ENCODE data around the gene NAA30. TPM values are rescaled to one million over a fixed set of nuclear protein-coding genes. Genes with fewer than 3 reads are reported as not detected.

Gene NAA30
- total RNA-seq (2021; fragmentation: NEBNext Ultra II Directional; extraction: Animal tissue kit (Norgen Biotek cat#: 25700)) (20.3 and 21.9 TPM in 2 replicates), polyA plus RNA-seq (2011; rRNA removed) (2.8 and 4.2 TPM in 2 replicates), polyA minus RNA-seq (2011; rRNA and poly(A)+ RNA removed) (19.2 and 22.7 TPM in 2 replicates)
- polyA plus RNA-seq (2011; cell fraction: cytosol; rRNA removed): 5.0 TPM
- 2.4 TPM for polyA plus RNA-seq (2011; cell fraction: nucleus; rRNA removed)
- polyA plus RNA-seq (2012, experiment 1 of 2): 4.5 to 14.2 TPM (median 8.6 TPM) in 4 replicates
- 1.9 TPM for polyA plus RNA-seq (2012, experiment 2 of 2)
- 11.5 TPM for polyA plus RNA-seq (2013, experiment 1 of 2)
- 12.0 TPM for polyA plus RNA-seq (2013, experiment 2 of 2)
- 10.1 TPM for polyA minus RNA-seq (2011; cell fraction: cytosol; rRNA and poly(A)+ RNA removed)
- polyA minus RNA-seq (2011; cell fraction: nucleus; rRNA and poly(A)+ RNA removed): 15.7 TPM
- long read RNA-seq, experiment 1, full-length matches to known transcripts: 2 of 16 reads
- long read RNA-seq, experiment 1, partial matches to known transcripts: 3 of 16 reads
- long read RNA-seq, experiment 1, other reads (novel, unspliced or antisense): 11 of 16 reads
- long read RNA-seq, experiment 2, partial matches to known transcripts: 2 of 3 reads
- long read RNA-seq, experiment 2, other reads (novel, unspliced or antisense): 0 of 3 reads

GRCh38 chr14:57390037-57390805, at the start of gene NAA30:
TSS of gene NAA30 (plus strand) at chr14:57390586. CDS start at chr14:57390958, 372 bp downstream.
- H2BK120ac ChIP-seq (replicated peaks; ENCODE audit: low read depth, low read length): no peak within 1 kb of the TSS
- H2BK12ac ChIP-seq (ENCODE audit: low read depth, low read length): no peak within 1 kb of the TSS
- peaks cover 0 to 40% of the 10 kb centered on the region in 2 experiments; a peak in 2 of 4 replicates for H3K79me2 ChIP-seq (ENCODE audit: control insufficient read depth in 1 of 2, insufficient read depth in 2 of 2, low read length in 2 of 2)
- peak within 1 kb of the TSS; percentile 29 for H4K5ac ChIP-seq (ENCODE audit: insufficient read length, low read depth, low read length)
- H3K4me1 ChIP-seq (replicated peaks in 1 of 4; ENCODE audit: control insufficient read depth in 3 of 4, insufficient read depth in 4 of 4, low read length in 3 of 4): peaks cover 3 to 8% (median 6%) of the 10 kb centered on the region in 4 experiments; a peak in 4 of 7 replicates
- H3K27ac ChIP-seq (ENCODE audit: low read depth, low read length): peak within 1 kb of the TSS; percentile 20; the same call in 1 of the 2 replicates
- peak within 1 kb of the TSS; percentile 73 for H4K8ac ChIP-seq (ENCODE audit: extremely low read depth, insufficient read depth, low read length)
- H3K4me3 ChIP-seq (ENCODE audit: extremely low read depth in 1 of 4, insufficient read depth in 2 of 4, low read depth in 3 of 4, low read length in 4 of 4): peak within 1 kb of the TSS; percentile 76 to 83 (median 82)
- H4K20me1 ChIP-seq (replicated peaks in 1 of 2; ENCODE audit: control insufficient read depth in 1 of 2, insufficient read depth in 2 of 2, low read length in 2 of 2): peaks cover 5 to 8% of the 10 kb centered on the region in 2 experiments
- ChIA-PET CTCF (ENCODE audit: partially characterized antibody) (interaction anchor here (0.6 to 1.1 kb wide), 3 partner anchors 13 to 27 kb away, joined by 3 to 4 read pairs (median 3); no protein-coding TSS in a partner anchor), POLR2A (ENCODE audit: partially characterized antibody) (interaction anchor here (1.0 to 2.3 kb wide), 7 partner anchors 8 to 757 kb away, joined by 3 to 19 read pairs (median 3); partner anchors contain the start of genes AP5M1 and EXOC5)
- H3K23ac ChIP-seq (ENCODE audit: insufficient read length): no peak within 1 kb of the TSS
- H3K56ac ChIP-seq (replicated peaks; ENCODE audit: insufficient read length, low read depth, low read length): peak within 1 kb of the TSS; percentile 26
- H3K27me3 ChIP-seq (replicated peaks in 1 of 4; ENCODE audit: control insufficient read depth in 3 of 4, extremely low read depth in 1 of 4, insufficient read depth in 3 of 4, low read length in 3 of 4): no peaks in the 10 kb centered on the region
- no peaks in the 10 kb centered on the region; the same call in 1 of the 2 replicates for H3K79me1 ChIP-seq (ENCODE audit: low read depth, low read length)
- H3K23me2 ChIP-seq (ENCODE audit: low read depth, low read length): peaks cover 6% of the 10 kb centered on the region
- peak within 1 kb of the TSS; percentile 84 to 90 for H3K4me2 ChIP-seq (ENCODE audit: insufficient read depth in 1 of 2, low read depth in 2 of 2, low read length in 2 of 2)
- 1% methylated on average over 41 of the region's 62 CpGs; no CpG with 5 or more reads in 1 of the 2 experiments for WGBS, 2 experiments (ENCODE audit: extremely low coverage in 1 of 2, insufficient coverage in 1 of 2, insufficient read length in 1 of 2, insufficient replicate concordance in 2 of 2, low coverage in 1 of 2, low lambda C conversion rate in 2 of 2, missing lambda C conversion rate in 1 of 2)
- no peak within 1 kb of the TSS for H3K14ac ChIP-seq (ENCODE audit: insufficient read length)
- peak within 1 kb of the TSS; percentile 82; the same call in 1 of the 2 replicates for H3K18ac ChIP-seq (ENCODE audit: extremely low read depth, low read length)
- peak within 1 kb of the TSS; percentile 52 to 88 (median 70) for H3K9ac ChIP-seq (replicated peaks in 1 of 4; ENCODE audit: extremely low read depth in 1 of 4, low read depth in 3 of 4, low read length in 3 of 4)
- H2AFZ ChIP-seq (ENCODE audit: low read length): peak within 1 kb of the TSS; percentile 38
- FAIRE-seq (no peak), DNase-seq (ENCODE audit: low read depth in 1 of 2, low spot score in 2 of 2) (peak; percentile 79 to 90)
- no peak within 1 kb of the TSS for H2BK20ac ChIP-seq (ENCODE audit: low read length)
- H3K4ac ChIP-seq (replicated peaks; ENCODE audit: insufficient read length, low read depth, low read length): no peak within 1 kb of the TSS
- peaks cover 0 to 3% (median 0%) of the 10 kb centered on the region in 4 experiments; a peak in 1 of 8 replicates for H3K36me3 ChIP-seq (ENCODE audit: control insufficient read depth in 2 of 4, insufficient read depth in 4 of 4, low read length in 3 of 4)
- H4K91ac ChIP-seq (replicated peaks; ENCODE audit: insufficient read length, low read length): peak within 1 kb of the TSS; percentile 57
- H2BK15ac ChIP-seq (ENCODE audit: low read length): peak within 1 kb of the TSS; percentile 89
- no peak within 1 kb of the TSS for H2AK5ac ChIP-seq (ENCODE audit: low read depth, low read length)
- H3K9me3 ChIP-seq (ENCODE audit: insufficient read depth in 2 of 2, low read depth in 1 of 2, low read length in 1 of 2): no peaks in the 10 kb centered on the region
- peak within 1 kb of the TSS; percentile 57; the same call in 1 of the 2 replicates for H2BK5ac ChIP-seq (ENCODE audit: low read depth, low read length)
- no peak for TF ChIP-seq MAFK (IDR thresholded peaks at IDR 0.05; ENCODE audit: low read depth, low read length)
- 0 out of 4 replicates have a peak, but pooled peaks of 1 of the 2 experiments have one; percentile 5 for TF ChIP-seq HDAC2 (IDR thresholded peaks at IDR 0.05; ENCODE audit: borderline replicate concordance in 1 of 2, low read depth in 2 of 2, low read length in 2 of 2)
- peak; percentile 69 for TF ChIP-seq TBP (IDR thresholded peaks at IDR 0.05; ENCODE audit: low read depth, low read length)
- no peak for TF ChIP-seq RAD21 (IDR thresholded peaks at IDR 0.05 in 1 of 2, conservative IDR thresholded peaks at IDR 0.05 in 1 of 2; ENCODE audit: low read depth in 2 of 2, low read length in 2 of 2)
- TF ChIP-seq, protein P1, sequence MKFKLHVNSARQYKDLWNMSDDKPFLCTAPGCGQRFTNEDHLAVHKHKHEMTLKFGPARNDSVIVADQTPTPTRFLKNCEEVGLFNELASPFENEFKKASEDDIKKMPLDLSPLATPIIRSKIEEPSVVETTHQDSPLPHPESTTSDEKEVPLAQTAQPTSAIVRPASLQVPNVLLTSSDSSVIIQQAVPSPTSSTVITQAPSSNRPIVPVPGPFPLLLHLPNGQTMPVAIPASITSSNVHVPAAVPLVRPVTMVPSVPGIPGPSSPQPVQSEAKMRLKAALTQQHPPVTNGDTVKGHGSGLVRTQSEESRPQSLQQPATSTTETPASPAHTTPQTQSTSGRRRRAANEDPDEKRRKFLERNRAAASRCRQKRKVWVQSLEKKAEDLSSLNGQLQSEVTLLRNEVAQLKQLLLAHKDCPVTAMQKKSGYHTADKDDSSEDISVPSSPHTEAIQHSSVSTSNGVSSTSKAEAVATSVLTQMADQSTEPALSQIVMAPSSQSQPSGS (IDR thresholded peaks at IDR 0.05; ENCODE audit: low read length): no peak

Measured in H1 (cell line).